H9 (cell line): ENCODE results near the gene ACACB. TPM values are rescaled to one million over a fixed set of nuclear protein-coding genes. Genes with fewer than 3 reads are reported as not detected.

ENCODE experiments used
- DNase-seq: peaks from one replicate; pipeline ENCODE4 v3.0.0-alpha.2; 2017
- H2AFZ ChIP-seq: one replicate; pipeline ENCODE4 v1.6.1; 2013; ENCODE audit warnings: mild to moderate bottlenecking, low read length, control low read depth, moderate library complexity
- H2AK5ac ChIP-seq: 2 replicates; pipeline ENCODE4 v1.6.1; 2013; ENCODE audit warnings: low read length, control low read depth, mixed read lengths; ENCODE audit not compliant: insufficient read length
- H2BK120ac ChIP-seq: one replicate; pipeline ENCODE4 v1.6.1; 2013; ENCODE audit warnings: low read depth, mild to moderate bottlenecking, low read length, control low read depth, inconsistent platforms; ENCODE audit not compliant: poor library complexity, severe bottlenecking
- H2BK12ac ChIP-seq: 2 replicates; pipeline ENCODE4 v1.6.1; 2013; ENCODE audit warnings: low read length, control low read depth, mixed read lengths, low read depth; ENCODE audit not compliant: insufficient read length
- H2BK15ac ChIP-seq: 2 replicates; pipeline ENCODE4 v1.6.1; 2013; ENCODE audit warnings: low read depth, low read length, control low read depth
- H2BK20ac ChIP-seq: one replicate; pipeline ENCODE4 v1.6.1; 2013; ENCODE audit warnings: low read depth, mild to moderate bottlenecking, low read length, control low read depth, inconsistent platforms; ENCODE audit not compliant: poor library complexity, severe bottlenecking
- H2BK5ac ChIP-seq: 2 replicates; pipeline ENCODE4 v1.6.1; 2013; ENCODE audit warnings: low read length, control low read depth, mixed read lengths; ENCODE audit not compliant: insufficient read length
- H3K14ac ChIP-seq: 2 replicates; pipeline ENCODE4 v1.6.1; 2013; ENCODE audit warnings: low read length, control low read depth; ENCODE audit not compliant: insufficient read depth
- H3K18ac ChIP-seq: 2 replicates; pipeline ENCODE4 v1.6.1; 2013; ENCODE audit warnings: low read depth, mild to moderate bottlenecking, mixed read lengths, low read length, control low read depth; ENCODE audit not compliant: insufficient read length
- H3K23ac ChIP-seq: 2 replicates; pipeline ENCODE4 v1.6.1; 2013; ENCODE audit warnings: low read length, control low read depth, mixed read lengths, low read depth; ENCODE audit not compliant: insufficient read length
- H3K23me2 ChIP-seq: 2 replicates; pipeline ENCODE4 v1.6.1; 2013; ENCODE audit warnings: low read depth, mild to moderate bottlenecking, mixed read lengths, low read length, control low read depth; ENCODE audit not compliant: insufficient read length, poor library complexity, severe bottlenecking
- H3K27ac ChIP-seq: 2 replicates; pipeline ENCODE4 v1.5.1; 2013; ENCODE audit warnings: low read length, control low read depth, mixed read lengths, low read depth; ENCODE audit not compliant: insufficient read length
- H3K27me3 ChIP-seq: 2 replicates; pipeline ENCODE4 v1.6.1; 2013; ENCODE audit warnings: low read length, control low read depth, inconsistent platforms; ENCODE audit not compliant: insufficient read depth
- H3K4ac ChIP-seq: 2 replicates; pipeline ENCODE4 v1.6.1; 2013; ENCODE audit warnings: low read depth, mild to moderate bottlenecking, control low read depth, inconsistent platforms, low read length, moderate library complexity
- H3K4me1 ChIP-seq: 2 replicates; pipeline ENCODE4 v1.6.1; 2013; ENCODE audit warnings: low read length, control low read depth, inconsistent platforms; ENCODE audit not compliant: insufficient read depth
- H3K4me2 ChIP-seq: 2 replicates; pipeline ENCODE4 v1.6.1; 2013; ENCODE audit warnings: low read length, control low read depth, mixed read lengths; ENCODE audit not compliant: insufficient read length, insufficient read depth
- H3K56ac ChIP-seq: 2 replicates; pipeline ENCODE4 v1.6.1; 2013; ENCODE audit warnings: low read depth, mild to moderate bottlenecking, mixed read lengths, low read length, control low read depth; ENCODE audit not compliant: insufficient read length
- H3K79me1 ChIP-seq: 2 replicates; pipeline ENCODE4 v1.6.1; 2013; ENCODE audit warnings: low read depth, mild to moderate bottlenecking, moderate library complexity, low read length, control low read depth, inconsistent platforms; ENCODE audit not compliant: insufficient read depth, poor library complexity, severe bottlenecking
- H3K79me2 ChIP-seq: 2 replicates; pipeline ENCODE4 v1.6.1; 2013; ENCODE audit warnings: low read length, control low read depth, inconsistent platforms; ENCODE audit not compliant: insufficient read depth
- H3K9ac ChIP-seq: 2 replicates; pipeline ENCODE4 v1.6.1; 2013; ENCODE audit warnings: low read length, control low read depth, mixed read lengths; ENCODE audit not compliant: insufficient read length; ENCODE audit errors: extremely low read depth
- H3K9me3 ChIP-seq: one replicate; pipeline ENCODE4 v1.6.1; 2013; ENCODE audit warnings: low read depth, low read length, inconsistent platforms; ENCODE audit not compliant: control insufficient read depth
- H3T11ph ChIP-seq: one replicate; pipeline ENCODE4 v1.6.1; 2013; ENCODE audit warnings: mild to moderate bottlenecking, low read length, control low read depth, inconsistent platforms
- H4K20me1 ChIP-seq: one replicate; pipeline ENCODE4 v1.6.1; 2013; ENCODE audit not compliant: control insufficient read depth, insufficient read length, insufficient read depth
- H4K5ac ChIP-seq: 2 replicates; pipeline ENCODE4 v1.6.1; 2013; ENCODE audit warnings: low read depth, mild to moderate bottlenecking, mixed read lengths, low read length, control low read depth; ENCODE audit not compliant: insufficient read length
- H4K8ac ChIP-seq: replicated peaks from 2 replicates; pipeline ENCODE4 v1.6.1; 2013; ENCODE audit warnings: low read length, control low read depth, mixed read lengths, low read depth; ENCODE audit not compliant: insufficient read length
- H4K91ac ChIP-seq: 2 replicates; pipeline ENCODE4 v1.6.1; 2013; ENCODE audit warnings: low read depth, mild to moderate bottlenecking, moderate library complexity, mixed read lengths, low read length, control low read depth; ENCODE audit not compliant: insufficient read length
- H3K27ac Mint-ChIP-seq, 3 experiments: 2 replicates in 2 of 3; 3 replicates in 1 of 3; pipeline ENCODE4 v1.8.0; 2020 to 2021; ENCODE audit warnings: mixed read lengths in 3 of 3, mild to moderate bottlenecking in 1 of 3, moderate library complexity in 1 of 3
- H3K27me3 Mint-ChIP-seq: 2 replicates; pipeline ENCODE4 v1.8.0; 2021; ENCODE audit warnings: low read depth, mild to moderate bottlenecking, moderate library complexity, mixed read lengths
- H3K36me3 Mint-ChIP-seq, 3 experiments: 2 replicates in 2 of 3; 3 replicates in 1 of 3; pipeline ENCODE4 v1.8.0; 2020 to 2021; ENCODE audit warnings: low read depth in 3 of 3, mixed read lengths in 3 of 3; ENCODE audit not compliant: insufficient read depth in 1 of 3
- H3K4me1 Mint-ChIP-seq, 2 experiments: 2 replicates each; pipeline ENCODE4 v1.8.0; 2020; ENCODE audit warnings: mixed read lengths in 2 of 2
- H3K4me3 Mint-ChIP-seq, 2 experiments: 2 replicates in 1 of 2; 3 replicates in 1 of 2; pipeline ENCODE4 v1.8.0; 2020 to 2021; ENCODE audit warnings: mild to moderate bottlenecking in 2 of 2, mixed read lengths in 2 of 2, moderate library complexity in 1 of 2
- H3K9me3 Mint-ChIP-seq, 2 experiments: 2 replicates in 1 of 2; 3 replicates in 1 of 2; pipeline ENCODE4 v1.8.0; 2020; ENCODE audit warnings: mild to moderate bottlenecking in 2 of 2, mixed read lengths in 2 of 2, moderate library complexity in 1 of 2
- CTCF ChIP-seq: fragments of 200-600 bp; sonication (generic); conservative IDR thresholded peaks from 3 replicates; pipeline ENCODE4 v1.8.0; 2021; ENCODE audit warnings: antibody characterized with exemption, mild to moderate bottlenecking
- WGBS: extraction: QIAGEN DNeasy Blood & Tissue Kit; methylation state at CpG from one replicate; pipeline ENCODE4 v1.1.7; 2013; ENCODE audit warnings: missing lambda C conversion rate, low lambda C conversion rate, mixed read lengths; ENCODE audit not compliant: insufficient read length; ENCODE audit errors: extremely low coverage; 5-methylcytosine and 5-hydroxymethylcytosine counted together
- total RNA-seq: library from RNA; stranded (reverse); gene quantifications from 2 replicates; pipeline ENCODE4 v1.2.1, GENCODE V29; 2021

The ACACB gene
- total RNA-seq, 1 experiment from 2014 or later = 14.2 TPM

- no peak overlapping the region for H3K14ac ChIP-seq
- TF ChIP-seq CTCF = no peak
- no peak overlapping the region for H3K23ac ChIP-seq
- no peaks in the 10 kb centered on the region for H4K20me1 ChIP-seq
- no peak overlapping the region for H2BK15ac ChIP-seq
- Mint-ChIP-seq H3K4me1 (peaks cover 0 to 2% of the 10 kb centered on the region in 2 experiments; a peak in 2 of 4 replicates), H3K4me3 (no peak overlapping the region), H3K27ac (no peak overlapping the region), H3K36me3 (peaks cover 0 to 5% (median 0%) of the 10 kb centered on the region in 3 experiments; a peak in 4 of 7 replicates), H3K9me3 (no peaks in the 10 kb centered on the region), H3K27me3 (no peaks in the 10 kb centered on the region)
- no peaks in the 10 kb centered on the region for H3K23me2 ChIP-seq
- H3K9ac ChIP-seq = no peak overlapping the region
- no peak overlapping the region for H2BK5ac ChIP-seq
- no peak overlapping the region for H3K27ac ChIP-seq
- no peak overlapping the region for H4K91ac ChIP-seq
- no peak overlapping the region for H4K5ac ChIP-seq
- H3K79me1 ChIP-seq = no peaks in the 10 kb centered on the region
- H2AK5ac ChIP-seq = no peak overlapping the region
- H2AFZ ChIP-seq = no peak overlapping the region
- H3K56ac ChIP-seq = no peak overlapping the region
- H3K27me3 ChIP-seq = no peaks in the 10 kb centered on the region
- H2BK120ac ChIP-seq = no peak overlapping the region
- H3K4ac ChIP-seq = no peak overlapping the region
- H3K79me2 ChIP-seq = no peaks in the 10 kb centered on the region
- no peaks in the 10 kb centered on the region for H3K4me1 ChIP-seq
- no peak overlapping the region for H4K8ac ChIP-seq
- H2BK12ac ChIP-seq = no peak overlapping the region
- no peak for DNase-seq
- WGBS = no CpG with 5 or more reads among the region's 4 CpGs
- no peaks in the 10 kb centered on the region for H3K9me3 ChIP-seq
- H2BK20ac ChIP-seq = no peak overlapping the region
- no peak overlapping the region for H3K18ac ChIP-seq
- no peak overlapping the region for H3K4me2 ChIP-seq
- H3T11ph ChIP-seq = no peak overlapping the region
These were observed 44.5 kb downstream of the ACACB start for GRCh38 chr12:109160873-109161272.
